GM06990 (cell line): ENCODE results near the gene MAGI2.

Source experiments
- DNase-seq: peaks from one replicate; pipeline ENCODE4 v3.0.0-alpha.2; 2011; ENCODE audit not compliant: insufficient read length; ENCODE audit errors: extremely low read depth
- H3K27me3 ChIP-seq: replicated peaks from 2 replicates; pipeline ENCODE4 v1.6.0; 2011; ENCODE audit warnings: low read length; ENCODE audit not compliant: control insufficient read depth, insufficient read depth
- H3K36me3 ChIP-seq: 2 replicates; pipeline ENCODE4 v1.5.1; 2011; ENCODE audit warnings: low read length; ENCODE audit not compliant: control insufficient read depth, insufficient read depth
- H3K4me3 ChIP-seq: replicated peaks from 2 replicates; pipeline ENCODE4 v1.5.1; 2011; ENCODE audit warnings: low read depth, mild to moderate bottlenecking, control low read depth, low read length
- CTCF ChIP-seq: IDR thresholded peaks from 2 replicates; pipeline ENCODE4 v1.5.1; 2011; ENCODE audit warnings: low read length, control low read depth, mild to moderate bottlenecking, inconsistent platforms; ENCODE audit not compliant: insufficient read depth, poor library complexity, severe bottlenecking

Gene MAGI2

GRCh38 chr7:78357709-78358108 lies 1095.8 kb downstream of the MAGI2 start:
- TF ChIP-seq CTCF: no peak
- Histone ChIP-seq H3K27me3 (no peaks in the 10 kb centered on the region), H3K36me3 (no peaks in the 10 kb centered on the region), H3K4me3 (no peak overlapping the region)
- DNase-seq: no peak

GRCh38 chr7:78355834-78356233 lies 1097.6 kb downstream of the MAGI2 start:
- no peak for DNase-seq
- no peak for TF ChIP-seq CTCF

GRCh38 chr7:78350926-78351325 lies 1102.5 kb downstream of the MAGI2 start:
- no peaks in the 10 kb centered on the region; the same call in 1 of the 2 replicates for H3K27me3 ChIP-seq

More at GRCh38 chr7:78355834-78356233, 1097.6 kb downstream of the MAGI2 start:
- Histone ChIP-seq H3K27me3 (no peaks in the 10 kb centered on the region), H3K4me3 (no peak overlapping the region), H3K36me3 (no peaks in the 10 kb centered on the region)

GRCh38 chr7:78350391-78350790 lies 1103.1 kb downstream of the MAGI2 start:
- H3K36me3 ChIP-seq: no peaks in the 10 kb centered on the region
- no peaks in the 10 kb centered on the region; the same call in 1 of the 2 replicates for H3K27me3 ChIP-seq
- no peak for TF ChIP-seq CTCF
- H3K4me3 ChIP-seq: no peak overlapping the region
- DNase-seq: no peak

More at GRCh38 chr7:78350926-78351325, 1102.5 kb downstream of the MAGI2 start:
- Histone ChIP-seq H3K4me3 (no peak overlapping the region), H3K36me3 (no peaks in the 10 kb centered on the region)
- no peak for TF ChIP-seq CTCF
- DNase-seq: no peak

GRCh38 chr7:78346827-78347226 lies 1106.6 kb downstream of the MAGI2 start:
- Histone ChIP-seq H3K27me3 (no peaks in the 10 kb centered on the region; the same call in 1 of the 2 replicates), H3K36me3 (no peaks in the 10 kb centered on the region), H3K4me3 (no peak overlapping the region)
- no peak for DNase-seq
- no peak for TF ChIP-seq CTCF

- Histone ChIP-seq H3K4me3 (no peak overlapping the region), H3K27me3 (no peaks in the 10 kb centered on the region; the same call in 1 of the 2 replicates), H3K36me3 (no peaks in the 10 kb centered on the region)
- no peak for DNase-seq
- no peak for TF ChIP-seq CTCF
Observed at GRCh38 chr7:78345979-78346378, 1107.5 kb downstream of the MAGI2 start.
